H1 (cell line): ENCODE results near the gene TMSB10. TPM values are rescaled to one million over a fixed set of nuclear protein-coding genes. Genes with fewer than 3 reads are reported as not detected.

Source experiments
- CTCF ChIA-PET: fragments of 300-600 bp; sonication (Branson Sonifier 250); formaldehyde crosslinking; loops from one replicate; lab custom pipeline; 2021; ENCODE audit not compliant: partially characterized antibody; lab: Charles Lee
- POLR2A ChIA-PET: fragments of 300-600 bp; sonication (Branson Sonifier 250); formaldehyde crosslinking; loops from one replicate; lab custom pipeline; 2021; ENCODE audit warnings: inconsistent platforms; ENCODE audit not compliant: partially characterized antibody; lab: Charles Lee
- DNase-seq, 2 experiments: peaks; one replicate each; pipeline versions ENCODE4 v3.0.0 to v3.0.0-alpha.2; 2010 to 2022; ENCODE audit warnings: low spot score in 2 of 2, low read depth in 1 of 2, mixed read lengths in 1 of 2
- FAIRE-seq: peaks from 2 replicates; lab custom pipeline; 2011; peaks lifted over from hg19 to GRCh38; lab: Jason Lieb, UNC
- H2AFZ ChIP-seq: 2 replicates; pipeline ENCODE4 v1.8.1; 2012; ENCODE audit warnings: low read length, inconsistent platforms
- H2AK5ac ChIP-seq: 2 replicates; pipeline ENCODE4 v1.6.1; 2013; ENCODE audit warnings: low read depth, low read length
- H2BK120ac ChIP-seq: replicated peaks from 2 replicates; pipeline ENCODE3; 2013; ENCODE audit warnings: low read depth, low read length, inconsistent platforms
- H2BK12ac ChIP-seq: 2 replicates; pipeline ENCODE4 v1.6.1; 2013; ENCODE audit warnings: low read depth, low read length
- H2BK15ac ChIP-seq: 2 replicates; pipeline ENCODE4 v1.6.1; 2013; ENCODE audit warnings: low read length
- H2BK20ac ChIP-seq: 2 replicates; pipeline ENCODE4 v1.6.1; 2013; ENCODE audit warnings: low read length
- H2BK5ac ChIP-seq: 2 replicates; pipeline ENCODE4 v1.6.1; 2013; ENCODE audit warnings: low read depth, low read length
- H3K14ac ChIP-seq: 2 replicates; pipeline ENCODE4 v1.6.1; 2013; ENCODE audit warnings: inconsistent platforms; ENCODE audit not compliant: insufficient read length
- H3K18ac ChIP-seq: 2 replicates; pipeline ENCODE4 v1.6.1; 2013; ENCODE audit warnings: low read length; ENCODE audit errors: extremely low read depth
- H3K23ac ChIP-seq: 2 replicates; pipeline ENCODE4 v1.6.1; 2013; ENCODE audit warnings: inconsistent platforms; ENCODE audit not compliant: insufficient read length
- H3K23me2 ChIP-seq: 2 replicates; pipeline ENCODE4 v1.6.1; 2013; ENCODE audit warnings: low read depth, low read length
- H3K27ac ChIP-seq: 2 replicates; pipeline ENCODE4 v1.6.1; 2011; ENCODE audit warnings: low read depth, low read length, inconsistent platforms
- H3K27me3 ChIP-seq, 4 experiments: replicated peaks in 1 of 4; 1 replicate in 1 of 4; 2 replicates in 3 of 4; pipeline versions ENCODE4 v1.6.1 to v1.8.1; 2011 to 2013; ENCODE audit warnings: low read length in 3 of 4, mild to moderate bottlenecking in 3 of 4, inconsistent platforms in 2 of 4, mixed read lengths in 2 of 4, moderate library complexity in 1 of 4; ENCODE audit not compliant: control insufficient read depth in 3 of 4, insufficient read depth in 3 of 4; ENCODE audit errors: extremely low read depth in 1 of 4
- H3K36me3 ChIP-seq, 4 experiments: 2 replicates each; pipeline versions ENCODE4 v1.6.1 to v1.8.1; 2011 to 2013; ENCODE audit warnings: mild to moderate bottlenecking in 4 of 4, low read length in 3 of 4, moderate library complexity in 2 of 4, control low read depth in 1 of 4, inconsistent platforms in 1 of 4; ENCODE audit not compliant: insufficient read depth in 4 of 4, control insufficient read depth in 2 of 4
- H3K4ac ChIP-seq: replicated peaks from 2 replicates; pipeline ENCODE3; 2013; ENCODE audit warnings: low read length, low read depth, mixed read lengths, inconsistent platforms; ENCODE audit not compliant: insufficient read length
- H3K4me1 ChIP-seq, 4 experiments: replicated peaks in 1 of 4; 1 replicate in 1 of 4; 2 replicates in 3 of 4; pipeline versions ENCODE4 v1.6.1 to v1.8.1; 2011 to 2013; ENCODE audit warnings: low read length in 3 of 4, inconsistent platforms in 2 of 4, mixed read lengths in 1 of 4; ENCODE audit not compliant: insufficient read depth in 4 of 4, control insufficient read depth in 3 of 4
- H3K4me2 ChIP-seq, 2 experiments: 2 replicates each; pipeline versions ENCODE4 v1.6.1 to v1.8.1; 2011 to 2013; ENCODE audit warnings: low read depth in 2 of 2, low read length in 2 of 2, control low read depth in 1 of 2, inconsistent platforms in 1 of 2, mild to moderate bottlenecking in 1 of 2; ENCODE audit not compliant: insufficient read depth in 1 of 2
- H3K4me3 ChIP-seq, 4 experiments: fragments of 200-600, 300-600 bp in 1 of 4; sonication (generic), shearing (Covaris generic), sonication (Bioruptor Twin) in 1 of 4; 2 replicates each; pipeline versions ENCODE4 v1.5.1 to v1.8.1; 2011 to 2016; ENCODE audit warnings: low read length in 4 of 4, low read depth in 3 of 4, control low read depth in 2 of 4, inconsistent platforms in 2 of 4, mild to moderate bottlenecking in 2 of 4, mixed read lengths in 1 of 4, moderate library complexity in 1 of 4; ENCODE audit not compliant: insufficient read depth in 2 of 4; ENCODE audit errors: extremely low read depth in 1 of 4
- H3K56ac ChIP-seq: replicated peaks from 2 replicates; pipeline ENCODE3; 2013; ENCODE audit warnings: low read depth, mild to moderate bottlenecking, mixed read lengths, low read length, inconsistent platforms; ENCODE audit not compliant: insufficient read length
- H3K79me1 ChIP-seq: 2 replicates; pipeline ENCODE4 v1.6.1; 2013; ENCODE audit warnings: low read depth, low read length, control low read depth
- H3K79me2 ChIP-seq, 2 experiments: 2 replicates each; pipeline versions ENCODE4 v1.6.1 to v1.8.1; 2012 to 2013; ENCODE audit warnings: low read length in 2 of 2, mild to moderate bottlenecking in 2 of 2, inconsistent platforms in 1 of 2; ENCODE audit not compliant: insufficient read depth in 2 of 2, control insufficient read depth in 1 of 2
- H3K9ac ChIP-seq, 4 experiments: replicated peaks in 1 of 4; 1 replicate in 1 of 4; 2 replicates in 3 of 4; pipeline versions ENCODE4 v1.6.1 to v1.8.1; 2011 to 2013; ENCODE audit warnings: low read depth in 3 of 4, low read length in 3 of 4, control low read depth in 2 of 4, mild to moderate bottlenecking in 2 of 4, moderate library complexity in 2 of 4, inconsistent platforms in 1 of 4; ENCODE audit errors: extremely low read depth in 1 of 4
- H3K9me3 ChIP-seq, 2 experiments: 2 replicates each; pipeline versions ENCODE4 v1.6.1 to v1.8.1; 2012 to 2013; ENCODE audit warnings: mild to moderate bottlenecking in 2 of 2, moderate library complexity in 2 of 2, control low read depth in 1 of 2, inconsistent platforms in 1 of 2, low read depth in 1 of 2, low read length in 1 of 2, mixed read lengths in 1 of 2; ENCODE audit not compliant: insufficient read depth in 2 of 2
- H4K20me1 ChIP-seq, 2 experiments: replicated peaks in 1 of 2; 2 replicates each; pipeline versions ENCODE3 to v1.8.1; 2011 to 2013; ENCODE audit warnings: inconsistent platforms in 2 of 2, low read length in 2 of 2, mild to moderate bottlenecking in 1 of 2; ENCODE audit not compliant: insufficient read depth in 2 of 2, control insufficient read depth in 1 of 2
- H4K5ac ChIP-seq: 2 replicates; pipeline ENCODE4 v1.6.1; 2013; ENCODE audit warnings: low read length, low read depth, mixed read lengths, inconsistent platforms; ENCODE audit not compliant: insufficient read length
- H4K8ac ChIP-seq: 2 replicates; pipeline ENCODE4 v1.8.0; 2013; ENCODE audit warnings: mild to moderate bottlenecking, moderate library complexity, low read length, inconsistent platforms; ENCODE audit not compliant: insufficient read depth; ENCODE audit errors: extremely low read depth
- H4K91ac ChIP-seq: replicated peaks from 2 replicates; pipeline ENCODE3; 2013; ENCODE audit warnings: low read length, mixed read lengths, inconsistent platforms; ENCODE audit not compliant: insufficient read length
- BCL11A ChIP-seq, 2 experiments: IDR thresholded peaks; one replicate each; pipeline ENCODE4 v1.6.1; 2011; ENCODE audit warnings: low read depth in 2 of 2, low read length in 2 of 2, mild to moderate bottlenecking in 2 of 2
- FOSL1 ChIP-seq: IDR thresholded peaks from 2 replicates; pipeline ENCODE4 v1.6.1; 2011; ENCODE audit warnings: mild to moderate bottlenecking, low read depth, low read length, moderate library complexity; ENCODE audit not compliant: insufficient read depth
- SIN3A ChIP-seq, 2 experiments: IDR thresholded peaks in 1 of 2; conservative IDR thresholded peaks in 1 of 2; 2 replicates each; pipeline ENCODE4 v1.6.1; 2011 to 2012; ENCODE audit warnings: low read length in 2 of 2, improper control_type of control experiment in 1 of 2, low read depth in 1 of 2, mild to moderate bottlenecking in 1 of 2
- polyA plus RNA-seq, 7 experiments: library from polyadenylated mRNA; depleted of rRNA in 3 of 7; stranded (reverse) in 5 of 7; unstranded in 2 of 7; fragments of >200 nt in 5 of 7; fragments of 200-250 nt in 2 of 7; gene quantifications; 1 replicate in 5 of 7; 2 replicates in 1 of 7; 4 replicates in 1 of 7; pipeline versions ENCODE4 v1.2.1 to v1.2.3, GENCODE V29; 2011 to 2013; ENCODE audit warnings: missing spikeins in 2 of 7, mixed read lengths in 2 of 7
- total RNA-seq: library from RNA; stranded (reverse); fragmentation: NEBNext Ultra II Directional; extraction: Animal tissue kit (Norgen Biotek cat#: 25700); gene quantifications from 2 replicates; pipeline ENCODE4 v1.2.1, GENCODE V29; 2021

Gene TMSB10
- total and polyA plus RNA-seq, 2 of the 8 experiments (the other 6 are each of a cell fraction or from before 2014, with no cell fraction given) = 593 to 1,075 TPM

DNA sequence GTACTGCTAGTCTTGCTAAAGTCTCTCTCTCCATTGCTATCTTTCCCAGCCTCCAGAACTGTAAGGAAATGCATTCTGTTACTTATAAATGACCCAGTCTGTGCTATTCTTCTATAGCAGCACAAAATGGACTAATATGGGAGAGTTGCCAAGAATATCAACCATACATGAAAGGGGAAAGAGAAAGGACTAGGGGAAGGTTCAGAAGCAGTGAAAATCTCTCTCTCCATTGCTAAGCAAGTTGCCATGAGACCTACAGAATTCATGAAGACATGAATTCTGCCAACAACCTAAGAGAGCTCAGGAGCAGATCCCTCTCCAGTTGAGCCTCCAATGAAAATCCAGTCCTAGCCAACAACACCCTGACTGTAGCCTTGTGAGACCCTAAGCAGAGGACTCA lies 21.0 kb upstream of the TMSB10 start:
- DNase-seq (no peak), FAIRE-seq (no peak)
- H3K4ac ChIP-seq = no peak overlapping the region
- H2AK5ac ChIP-seq = no peak overlapping the region
- no peaks in the 10 kb centered on the region for H3K36me3 ChIP-seq
- no peak overlapping the region for H3K23ac ChIP-seq
- H2BK15ac ChIP-seq = no peak overlapping the region
- no peak overlapping the region for H2BK12ac ChIP-seq
- no peak overlapping the region for H2BK20ac ChIP-seq
- H3K23me2 ChIP-seq = peaks cover 18% of the 10 kb centered on the region
- H4K20me1 ChIP-seq = no peaks in the 10 kb centered on the region
- no peaks in the 10 kb centered on the region for H3K79me1 ChIP-seq
- H3K4me1 ChIP-seq = peaks cover 0 to 3% (median under 1%) of the 10 kb centered on the region in 4 experiments; a peak in 3 of 7 replicates
- no peak overlapping the region for H3K18ac ChIP-seq
- H3K27me3 ChIP-seq = peaks cover 7 to 26% (median 23%) of the 10 kb centered on the region in 4 experiments
- no peak overlapping the region for H3K14ac ChIP-seq
- TF ChIP-seq FOSL1 (no peak), SIN3A (conservative IDR thresholded peaks at IDR 0.05 in 1 of 2, IDR thresholded peaks at IDR 0.05 in 1 of 2; ENCODE audit: low read depth in 1 of 2, low read length in 2 of 2) (no peak), BCL11A (IDR thresholded peaks at IDR 0.05; ENCODE audit: low read depth in 2 of 2, low read length in 2 of 2) (no peak)
- H3K9me3 ChIP-seq = no peaks in the 10 kb centered on the region
- no peak overlapping the region for H3K27ac ChIP-seq
- no peak overlapping the region for H3K9ac ChIP-seq
- POLR2A ChIA-PET = no interaction called here
- no peaks in the 10 kb centered on the region for H3K79me2 ChIP-seq
- no peak overlapping the region for H3K56ac ChIP-seq
- H4K8ac ChIP-seq = no peak overlapping the region
- no peak overlapping the region for H4K5ac ChIP-seq
- no peak overlapping the region for H4K91ac ChIP-seq
- CTCF ChIA-PET = interaction anchor here (1.1 to 8.1 kb wide), 3 partner anchors 27 to 62 kb away, joined by 3 to 38 read pairs (median 6); no protein-coding TSS in a partner anchor
- no peak overlapping the region for H2BK5ac ChIP-seq
- H2BK120ac ChIP-seq = no peak overlapping the region
- H2AFZ ChIP-seq = no peak overlapping the region
- H3K4me2 ChIP-seq = no peak overlapping the region
- no peak overlapping the region for H3K4me3 ChIP-seq
